CD4-positive, alpha-beta T cell treated with Interleukin-15 for 4 hours (primary cell): ENCODE results near the gene ZNF366.

Experiments used
- DNase-seq: peaks from one replicate; pipeline ENCODE4 v3.0.0-alpha.2; 2020; ENCODE audit warnings: low spot score

The ZNF366 gene

GRCh38 chr5:72518001-72518683 is 10.9 kb upstream of the ZNF366 start:
- no peak for DNase-seq

- DNase-seq, result no peak
Measured at GRCh38 chr5:72516916-72517315, 9.7 kb upstream of the ZNF366 start.

- DNase-seq, result no peak
Measured at GRCh38 chr5:72515211-72515610, 8.0 kb upstream of the ZNF366 start.

GRCh38 chr5:72512593-72512860 is 5.3 kb upstream of the ZNF366 start:
- DNase-seq, result no peak

- no peak for DNase-seq
Measured at GRCh38 chr5:72511774-72512592, 4.8 kb upstream of the ZNF366 start.

GRCh38 chr5:72511366-72511765 is 4.2 kb upstream of the ZNF366 start:
- DNase-seq, result no peak

- no peak for DNase-seq
Measured at GRCh38 chr5:72510610-72511181, 3.5 kb upstream of the ZNF366 start.

- DNase-seq, result no peak
Measured at GRCh38 chr5:72509401-72509800, 2.2 kb upstream of the ZNF366 start.

- DNase-seq, result no peak
Measured at GRCh38 chr5:72508241-72509170, 1.3 kb upstream of the ZNF366 start.

- DNase-seq, result no peak
Measured at GRCh38 chr5:72507907-72508238, 663 bp upstream of the ZNF366 start.

- DNase-seq, result no peak
Measured at GRCh38 chr5:72506158-72506549, 1.1 kb downstream of the ZNF366 start.

- no peak for DNase-seq
Measured at GRCh38 chr5:72505539-72506157, 1.6 kb downstream of the ZNF366 start.

- no peak for DNase-seq
Measured at GRCh38 chr5:72505016-72505415, 2.2 kb downstream of the ZNF366 start.

GRCh38 chr5:72503888-72504491 is 3.2 kb downstream of the ZNF366 start:
- no peak for DNase-seq

- no peak for DNase-seq
Measured at GRCh38 chr5:72501488-72501887, 5.7 kb downstream of the ZNF366 start.

GRCh38 chr5:72499730-72500129 is 7.5 kb downstream of the ZNF366 start:
- no peak for DNase-seq

GRCh38 chr5:72499090-72499489 is 8.1 kb downstream of the ZNF366 start:
- DNase-seq, result no peak

- no peak for DNase-seq
Measured at GRCh38 chr5:72498284-72498683, 8.9 kb downstream of the ZNF366 start.

- no peak for DNase-seq
Measured at GRCh38 chr5:72497823-72498222, 9.4 kb downstream of the ZNF366 start.

- DNase-seq, result no peak
Measured at GRCh38 chr5:72495410-72495809, 11.8 kb downstream of the ZNF366 start.

GRCh38 chr5:72494623-72495124 is 12.5 kb downstream of the ZNF366 start:
- DNase-seq, result no peak
